ENCODE results near the gene TBC1D22A.

TBC1D22A gene

DNA sequence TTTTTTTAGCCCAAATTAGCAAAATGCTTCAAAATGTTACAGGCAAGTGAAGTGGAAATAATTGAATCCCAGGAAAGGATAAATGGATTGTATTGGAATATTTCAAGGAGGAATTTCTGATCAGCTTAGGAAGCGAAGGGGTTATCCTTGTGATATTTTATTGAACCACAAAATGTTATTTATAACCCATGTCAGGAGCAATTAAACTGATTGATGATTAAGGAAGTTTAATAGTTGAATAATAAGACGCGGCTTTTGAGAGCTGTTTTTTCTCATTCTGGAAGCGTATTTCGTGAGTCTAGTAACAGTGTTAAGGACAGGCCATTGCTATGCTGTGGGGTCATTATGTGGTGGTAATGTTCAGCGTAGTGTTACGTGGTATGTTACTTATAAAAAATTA is 192.3 kb downstream of the TBC1D22A start:
- TF ChIP-seq, protein P1, sequence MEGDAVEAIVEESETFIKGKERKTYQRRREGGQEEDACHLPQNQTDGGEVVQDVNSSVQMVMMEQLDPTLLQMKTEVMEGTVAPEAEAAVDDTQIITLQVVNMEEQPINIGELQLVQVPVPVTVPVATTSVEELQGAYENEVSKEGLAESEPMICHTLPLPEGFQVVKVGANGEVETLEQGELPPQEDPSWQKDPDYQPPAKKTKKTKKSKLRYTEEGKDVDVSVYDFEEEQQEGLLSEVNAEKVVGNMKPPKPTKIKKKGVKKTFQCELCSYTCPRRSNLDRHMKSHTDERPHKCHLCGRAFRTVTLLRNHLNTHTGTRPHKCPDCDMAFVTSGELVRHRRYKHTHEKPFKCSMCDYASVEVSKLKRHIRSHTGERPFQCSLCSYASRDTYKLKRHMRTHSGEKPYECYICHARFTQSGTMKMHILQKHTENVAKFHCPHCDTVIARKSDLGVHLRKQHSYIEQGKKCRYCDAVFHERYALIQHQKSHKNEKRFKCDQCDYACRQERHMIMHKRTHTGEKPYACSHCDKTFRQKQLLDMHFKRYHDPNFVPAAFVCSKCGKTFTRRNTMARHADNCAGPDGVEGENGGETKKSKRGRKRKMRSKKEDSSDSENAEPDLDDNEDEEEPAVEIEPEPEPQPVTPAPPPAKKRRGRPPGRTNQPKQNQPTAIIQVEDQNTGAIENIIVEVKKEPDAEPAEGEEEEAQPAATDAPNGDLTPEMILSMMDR (IDR thresholded peaks at IDR 0.05; ENCODE audit: low read length, missing control alignments): no peak
- no peak overlapping the region for H3K4me3 ChIP-seq (replicated peaks; ENCODE audit: low read depth, low read length)
- DNase-seq (ENCODE audit: low read depth): no peak

DNA sequence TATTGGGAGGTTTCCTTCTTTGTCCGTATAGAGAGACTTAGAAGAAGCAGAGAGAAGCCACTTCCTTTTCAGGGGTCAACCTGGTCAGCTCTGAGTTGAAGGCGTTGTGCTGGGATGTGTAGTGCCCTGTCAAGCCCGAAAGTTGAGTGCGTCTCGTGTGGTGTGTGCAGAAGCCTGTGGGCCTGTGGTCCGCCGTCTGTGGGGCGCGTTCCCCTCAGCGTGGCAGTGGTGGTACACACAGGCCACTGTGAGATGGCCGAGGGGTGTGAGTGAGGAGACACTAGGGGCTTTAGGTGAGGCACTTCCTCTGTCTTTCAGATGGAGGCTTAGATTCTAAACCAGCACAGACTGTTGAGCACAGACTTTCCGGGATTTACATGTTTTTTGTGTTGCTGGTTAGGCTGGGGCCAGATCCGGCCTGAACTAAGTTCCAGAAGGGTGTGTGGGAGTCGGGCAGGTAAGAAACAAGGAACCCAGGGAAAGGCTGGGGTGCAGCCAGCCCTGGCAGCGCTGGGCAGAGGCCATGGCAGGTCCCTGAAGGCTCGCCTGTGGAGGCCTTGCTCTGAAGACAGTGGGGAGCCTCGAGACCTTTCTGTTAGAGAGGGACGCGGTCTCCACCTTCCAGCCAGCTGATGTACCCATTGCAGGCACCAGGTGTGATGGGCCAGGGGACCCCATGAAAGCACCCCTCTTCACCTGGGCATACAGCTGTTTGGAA is 194.2 kb downstream of the TBC1D22A start:
- TF ChIP-seq, protein P1 (IDR thresholded peaks at IDR 0.05; ENCODE audit: low read length, missing control alignments): no peak
- no peak for DNase-seq (ENCODE audit: low read depth)
- H3K4me3 ChIP-seq (replicated peaks; ENCODE audit: low read depth, low read length): no peak overlapping the region

- DNase-seq (ENCODE audit: low read depth): no peak
- no peak overlapping the region for H3K4me3 ChIP-seq (replicated peaks; ENCODE audit: low read depth, low read length)
- TF ChIP-seq, protein P1 (IDR thresholded peaks at IDR 0.05; ENCODE audit: low read length, missing control alignments): no peak
Observed at GRCh38 chr22:46957521-46957920, 195.1 kb downstream of the TBC1D22A start.

DNA sequence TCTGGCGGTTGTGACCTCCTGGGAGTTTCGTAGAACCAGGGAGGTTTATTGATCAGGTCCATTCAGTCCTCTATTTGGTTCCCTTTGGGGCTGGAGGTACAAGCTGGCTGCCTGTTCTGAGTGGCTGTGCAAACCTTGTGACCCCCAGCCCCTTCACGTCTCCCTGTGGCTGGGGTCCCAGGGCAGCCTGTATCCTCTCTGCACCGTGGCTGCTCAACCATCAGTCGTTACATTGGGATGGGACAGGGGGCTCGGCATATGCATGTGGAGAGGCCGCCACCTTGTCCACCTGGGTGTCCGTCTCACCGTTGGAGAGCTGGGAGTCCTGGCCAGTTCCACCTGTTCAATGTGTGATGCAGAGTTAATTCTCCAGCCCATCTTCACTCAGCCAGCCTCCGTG is 195.7 kb downstream of the TBC1D22A start:
- no peak overlapping the region for H3K4me3 ChIP-seq (replicated peaks; ENCODE audit: low read depth, low read length)
- DNase-seq (ENCODE audit: low read depth): no peak
- TF ChIP-seq, protein P1 (IDR thresholded peaks at IDR 0.05; ENCODE audit: low read length, missing control alignments): no peak

- TF ChIP-seq, protein P1 (IDR thresholded peaks at IDR 0.05; ENCODE audit: low read length, missing control alignments): no peak
- no peak for DNase-seq (ENCODE audit: low read depth)
Observed at GRCh38 chr22:46958658-46959057, 196.2 kb downstream of the TBC1D22A start.

DNA sequence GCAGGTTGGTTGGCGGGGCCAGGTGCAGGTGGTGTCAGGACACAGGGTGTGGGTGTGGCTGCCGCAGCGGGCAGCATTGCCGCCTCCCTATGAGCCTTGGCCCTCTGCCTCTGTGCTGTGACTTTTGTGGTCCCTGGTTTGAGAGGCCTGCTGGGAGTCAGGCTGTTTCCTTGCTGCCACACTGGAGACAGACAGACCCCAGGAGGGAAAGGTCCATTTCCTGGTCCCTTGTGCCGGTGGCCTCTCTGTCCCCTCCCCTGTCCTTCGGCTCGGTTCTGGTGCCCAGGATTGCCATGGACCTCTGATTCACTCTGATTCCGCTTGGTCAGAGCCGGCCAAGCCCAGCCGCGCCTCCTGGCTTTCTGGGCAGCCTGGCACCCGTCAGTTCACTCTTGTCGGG is 196.9 kb downstream of the TBC1D22A start:
- TF ChIP-seq, protein P1 (IDR thresholded peaks at IDR 0.05; ENCODE audit: low read length, missing control alignments): no peak
- no peak for DNase-seq (ENCODE audit: low read depth)
- no peak overlapping the region for H3K4me3 ChIP-seq (replicated peaks; ENCODE audit: low read depth, low read length)

More at GRCh38 chr22:46958658-46959057, 196.2 kb downstream of the TBC1D22A start:
- no peak overlapping the region for H3K4me3 ChIP-seq (replicated peaks; ENCODE audit: low read depth, low read length)
